ENCODE measurements around the gene NFYC. TPM values are rescaled to one million over a fixed set of nuclear protein-coding genes. Genes with fewer than 3 reads are reported as not detected.

NFYC gene
- total RNA-seq, 1 donor from 2014 or later = 101 TPM

DNA sequence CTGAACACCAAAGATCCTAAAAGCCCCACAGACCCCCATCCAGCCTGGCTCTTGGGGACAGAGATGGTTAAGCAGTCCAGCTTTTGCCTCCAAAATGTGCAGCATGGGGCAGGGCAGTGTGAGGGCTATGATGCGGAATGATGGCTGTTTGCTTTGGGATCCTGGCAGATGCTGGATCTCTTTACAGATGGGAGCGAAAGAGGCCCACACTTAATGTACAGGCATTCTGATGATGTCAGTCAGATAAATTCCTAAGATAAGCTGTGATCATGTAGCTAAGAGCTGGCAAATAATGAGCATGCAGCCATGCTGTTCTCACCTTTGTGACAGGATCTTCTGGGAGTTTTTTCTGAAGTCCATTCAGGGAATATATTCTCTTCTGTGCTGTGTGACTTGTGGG is 74.5 kb downstream of the NFYC start:
- Mint-ChIP-seq H3K27ac (no peak overlapping the region), H3K27me3 (ENCODE audit: low read depth) (no peaks in the 10 kb centered on the region), H3K9me3 (no peaks in the 10 kb centered on the region), H3K4me1 (peaks cover 1% of the 10 kb centered on the region), H3K4me3 (no peak overlapping the region), H3K36me3 (peaks cover 60% of the 10 kb centered on the region)
- TF ChIP-seq, protein P1, sequence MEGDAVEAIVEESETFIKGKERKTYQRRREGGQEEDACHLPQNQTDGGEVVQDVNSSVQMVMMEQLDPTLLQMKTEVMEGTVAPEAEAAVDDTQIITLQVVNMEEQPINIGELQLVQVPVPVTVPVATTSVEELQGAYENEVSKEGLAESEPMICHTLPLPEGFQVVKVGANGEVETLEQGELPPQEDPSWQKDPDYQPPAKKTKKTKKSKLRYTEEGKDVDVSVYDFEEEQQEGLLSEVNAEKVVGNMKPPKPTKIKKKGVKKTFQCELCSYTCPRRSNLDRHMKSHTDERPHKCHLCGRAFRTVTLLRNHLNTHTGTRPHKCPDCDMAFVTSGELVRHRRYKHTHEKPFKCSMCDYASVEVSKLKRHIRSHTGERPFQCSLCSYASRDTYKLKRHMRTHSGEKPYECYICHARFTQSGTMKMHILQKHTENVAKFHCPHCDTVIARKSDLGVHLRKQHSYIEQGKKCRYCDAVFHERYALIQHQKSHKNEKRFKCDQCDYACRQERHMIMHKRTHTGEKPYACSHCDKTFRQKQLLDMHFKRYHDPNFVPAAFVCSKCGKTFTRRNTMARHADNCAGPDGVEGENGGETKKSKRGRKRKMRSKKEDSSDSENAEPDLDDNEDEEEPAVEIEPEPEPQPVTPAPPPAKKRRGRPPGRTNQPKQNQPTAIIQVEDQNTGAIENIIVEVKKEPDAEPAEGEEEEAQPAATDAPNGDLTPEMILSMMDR (IDR thresholded peaks at IDR 0.05; ENCODE audit: unreplicated experiment) = no peak
- DNase-seq (ENCODE audit: low spot score in 2 of 2, unreplicated experiment in 2 of 2) = no peak

DNA sequence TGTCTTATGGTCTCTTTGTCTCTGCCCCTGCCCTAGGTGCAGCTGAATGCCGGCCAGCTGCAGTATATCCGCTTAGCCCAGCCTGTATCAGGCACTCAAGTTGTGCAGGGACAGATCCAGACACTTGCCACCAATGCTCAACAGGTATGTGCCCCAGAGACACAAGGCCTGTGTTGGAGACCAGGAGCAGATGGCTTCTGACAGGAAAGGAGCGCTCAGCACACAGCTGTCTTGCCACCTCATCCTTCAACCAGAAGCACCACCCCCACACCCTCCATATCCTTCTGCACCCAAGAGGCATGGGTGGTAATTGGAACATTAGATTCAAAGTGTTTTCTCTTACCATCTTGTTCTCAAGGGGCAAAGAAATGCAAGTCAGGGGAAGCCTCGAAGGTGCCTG is 75.1 kb downstream of the NFYC start:
- no peaks in the 10 kb centered on the region for H3K27me3 Mint-ChIP-seq (ENCODE audit: low read depth)
- H3K4me1 Mint-ChIP-seq = peaks cover 1% of the 10 kb centered on the region
- no peak overlapping the region for H3K27ac Mint-ChIP-seq
- TF ChIP-seq, protein P1 (IDR thresholded peaks at IDR 0.05; ENCODE audit: unreplicated experiment) = no peak
- no peak overlapping the region for H3K4me3 Mint-ChIP-seq
- DNase-seq (ENCODE audit: low spot score in 2 of 2, unreplicated experiment in 2 of 2) = no peak
- no peaks in the 10 kb centered on the region for H3K9me3 Mint-ChIP-seq
- H3K36me3 Mint-ChIP-seq = peaks cover 63% of the 10 kb centered on the region

- H3K9me3 Mint-ChIP-seq = no peaks in the 10 kb centered on the region
- no peak for DNase-seq (ENCODE audit: low spot score in 2 of 2, unreplicated experiment in 2 of 2)
- H3K36me3 Mint-ChIP-seq = peaks cover 58% of the 10 kb centered on the region
- no peak overlapping the region for H3K27ac Mint-ChIP-seq
- H3K27me3 Mint-ChIP-seq (ENCODE audit: low read depth) = no peaks in the 10 kb centered on the region
- no peak overlapping the region for H3K4me3 Mint-ChIP-seq
- peaks cover 1% of the 10 kb centered on the region for H3K4me1 Mint-ChIP-seq
- TF ChIP-seq, protein P1 (IDR thresholded peaks at IDR 0.05; ENCODE audit: unreplicated experiment) = no peak
Measured at GRCh38 chr1:40768146-40768990, 76.9 kb downstream of the NFYC start.

DNA sequence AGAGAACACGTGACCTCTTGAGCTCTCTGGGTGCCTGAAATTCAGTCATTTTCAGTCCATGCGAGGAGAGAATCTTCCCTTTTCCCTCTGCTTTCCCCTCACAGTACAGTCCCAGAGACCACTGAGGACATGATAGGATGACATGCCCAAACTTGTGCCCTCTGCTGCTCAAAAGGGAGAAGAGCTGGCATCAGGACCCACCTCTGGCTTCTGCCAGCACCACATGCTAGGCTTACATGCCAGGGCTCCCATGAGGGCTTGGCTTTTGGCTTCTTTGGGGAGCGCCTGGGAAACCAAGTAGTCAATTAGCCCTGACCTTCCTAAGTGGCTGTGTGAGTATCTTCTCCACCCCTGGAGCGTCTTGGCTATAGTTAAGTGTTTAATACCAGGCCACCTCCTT is 78.3 kb downstream of the NFYC start:
- Mint-ChIP-seq H3K4me3 (no peak overlapping the region), H3K4me1 (peaks cover 1% of the 10 kb centered on the region), H3K27ac (no peak overlapping the region), H3K27me3 (ENCODE audit: low read depth) (no peaks in the 10 kb centered on the region), H3K36me3 (peaks cover 56% of the 10 kb centered on the region), H3K9me3 (no peaks in the 10 kb centered on the region)
- TF ChIP-seq, protein P1 (IDR thresholded peaks at IDR 0.05; ENCODE audit: unreplicated experiment) = no peak
- no peak for DNase-seq (ENCODE audit: low spot score in 2 of 2, unreplicated experiment in 2 of 2)

DNA sequence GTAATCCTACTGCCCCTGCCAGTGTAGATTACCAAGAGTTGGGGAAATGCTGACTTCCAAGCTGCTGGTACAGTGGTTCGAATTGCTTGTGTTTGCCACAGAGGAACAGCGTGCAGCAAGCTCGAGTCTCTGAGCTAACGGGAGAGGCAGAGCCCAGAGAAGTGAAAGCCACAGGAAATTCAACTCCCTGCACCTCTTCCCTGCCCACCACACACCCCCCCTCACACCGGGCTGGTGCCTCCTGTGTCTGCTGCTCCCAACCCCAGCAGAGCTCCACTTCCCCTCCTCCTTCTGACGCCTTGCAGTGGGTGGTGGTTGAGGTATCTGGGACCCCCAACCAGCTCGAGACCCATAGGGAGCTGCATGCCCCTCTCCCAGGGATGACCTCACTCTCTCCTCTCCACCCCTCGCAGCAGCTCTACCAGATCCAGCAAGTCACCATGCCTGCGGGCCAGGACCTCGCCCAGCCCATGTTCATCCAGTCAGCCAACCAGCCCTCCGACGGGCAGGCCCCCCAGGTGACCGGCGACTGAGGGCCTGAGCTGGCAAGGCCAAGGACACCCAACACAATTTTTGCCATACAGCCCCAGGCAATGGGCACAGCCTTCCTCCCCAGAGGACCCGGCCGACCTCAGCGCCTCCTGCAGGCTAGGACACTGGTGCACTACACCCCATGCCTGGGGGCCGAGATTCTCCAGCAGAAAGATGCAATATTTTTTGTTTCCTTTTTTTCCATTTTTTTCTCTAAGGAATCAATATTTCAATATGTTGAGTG is 79.0 kb downstream of the NFYC start:
- no peaks in the 10 kb centered on the region for H3K9me3 Mint-ChIP-seq
- TF ChIP-seq, protein P1 (IDR thresholded peaks at IDR 0.05; ENCODE audit: unreplicated experiment) = no peak
- H3K4me3 Mint-ChIP-seq = no peak overlapping the region
- peaks cover 55% of the 10 kb centered on the region for H3K36me3 Mint-ChIP-seq
- peaks cover 1% of the 10 kb centered on the region for H3K4me1 Mint-ChIP-seq
- no peak overlapping the region for H3K27ac Mint-ChIP-seq
- no peak for DNase-seq (ENCODE audit: low spot score in 2 of 2, unreplicated experiment in 2 of 2)
- H3K27me3 Mint-ChIP-seq (ENCODE audit: low read depth) = no peaks in the 10 kb centered on the region
